ENCODE results near the gene CCR8. TPM values are rescaled to one million over a fixed set of nuclear protein-coding genes. Genes with fewer than 3 reads are reported as not detected.
A peak's percentile ranks its signal among the peaks of the same experiment; 100 is the strongest.

Gene CCR8, protein sequence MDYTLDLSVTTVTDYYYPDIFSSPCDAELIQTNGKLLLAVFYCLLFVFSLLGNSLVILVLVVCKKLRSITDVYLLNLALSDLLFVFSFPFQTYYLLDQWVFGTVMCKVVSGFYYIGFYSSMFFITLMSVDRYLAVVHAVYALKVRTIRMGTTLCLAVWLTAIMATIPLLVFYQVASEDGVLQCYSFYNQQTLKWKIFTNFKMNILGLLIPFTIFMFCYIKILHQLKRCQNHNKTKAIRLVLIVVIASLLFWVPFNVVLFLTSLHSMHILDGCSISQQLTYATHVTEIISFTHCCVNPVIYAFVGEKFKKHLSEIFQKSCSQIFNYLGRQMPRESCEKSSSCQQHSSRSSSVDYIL
- not detected in 2 replicates for total RNA-seq

DNA sequence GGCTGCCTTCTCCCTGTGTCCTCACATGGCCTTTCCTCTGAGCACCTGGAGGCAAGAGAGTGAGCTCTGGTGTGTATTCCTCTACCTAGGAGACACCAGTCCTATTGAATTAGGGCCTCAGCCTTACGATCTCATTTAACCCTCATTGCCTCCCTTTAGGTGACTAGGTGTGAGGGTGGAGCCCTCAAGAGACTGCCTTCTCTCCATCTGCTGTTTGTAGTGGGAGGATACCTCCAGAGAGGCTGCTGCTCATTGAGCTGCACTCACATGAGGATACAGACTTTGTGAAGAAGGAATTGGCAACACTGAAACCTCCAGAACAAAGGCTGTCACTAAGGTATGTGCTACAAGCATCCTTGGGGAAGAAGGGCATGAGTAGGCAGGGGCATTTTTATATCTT, at the start of gene CCR8:
TSS of gene CCR8 (plus strand) at position 217 of the 400 bp plus-strand sequence. CDS start 2,623 bp downstream, outside the sequence.
- no peak for DNase-seq (ENCODE audit: low read depth)
- H3K27me3 ChIP-seq (ENCODE audit: control insufficient read depth, insufficient read depth, low read length) = no peaks in the 10 kb centered on the region
- no peaks in the 10 kb centered on the region for H3K36me3 ChIP-seq (ENCODE audit: control insufficient read depth, insufficient read depth, low read length)
- H3K4me3 ChIP-seq (ENCODE audit: low read depth, low read length) = no peak within 1 kb of the TSS
- FAIRE-seq = peak; percentile 13
- TF ChIP-seq, protein P1, sequence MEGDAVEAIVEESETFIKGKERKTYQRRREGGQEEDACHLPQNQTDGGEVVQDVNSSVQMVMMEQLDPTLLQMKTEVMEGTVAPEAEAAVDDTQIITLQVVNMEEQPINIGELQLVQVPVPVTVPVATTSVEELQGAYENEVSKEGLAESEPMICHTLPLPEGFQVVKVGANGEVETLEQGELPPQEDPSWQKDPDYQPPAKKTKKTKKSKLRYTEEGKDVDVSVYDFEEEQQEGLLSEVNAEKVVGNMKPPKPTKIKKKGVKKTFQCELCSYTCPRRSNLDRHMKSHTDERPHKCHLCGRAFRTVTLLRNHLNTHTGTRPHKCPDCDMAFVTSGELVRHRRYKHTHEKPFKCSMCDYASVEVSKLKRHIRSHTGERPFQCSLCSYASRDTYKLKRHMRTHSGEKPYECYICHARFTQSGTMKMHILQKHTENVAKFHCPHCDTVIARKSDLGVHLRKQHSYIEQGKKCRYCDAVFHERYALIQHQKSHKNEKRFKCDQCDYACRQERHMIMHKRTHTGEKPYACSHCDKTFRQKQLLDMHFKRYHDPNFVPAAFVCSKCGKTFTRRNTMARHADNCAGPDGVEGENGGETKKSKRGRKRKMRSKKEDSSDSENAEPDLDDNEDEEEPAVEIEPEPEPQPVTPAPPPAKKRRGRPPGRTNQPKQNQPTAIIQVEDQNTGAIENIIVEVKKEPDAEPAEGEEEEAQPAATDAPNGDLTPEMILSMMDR (IDR thresholded peaks at IDR 0.05; ENCODE audit: insufficient read depth, low read length, severe bottlenecking) = no peak

DNA sequence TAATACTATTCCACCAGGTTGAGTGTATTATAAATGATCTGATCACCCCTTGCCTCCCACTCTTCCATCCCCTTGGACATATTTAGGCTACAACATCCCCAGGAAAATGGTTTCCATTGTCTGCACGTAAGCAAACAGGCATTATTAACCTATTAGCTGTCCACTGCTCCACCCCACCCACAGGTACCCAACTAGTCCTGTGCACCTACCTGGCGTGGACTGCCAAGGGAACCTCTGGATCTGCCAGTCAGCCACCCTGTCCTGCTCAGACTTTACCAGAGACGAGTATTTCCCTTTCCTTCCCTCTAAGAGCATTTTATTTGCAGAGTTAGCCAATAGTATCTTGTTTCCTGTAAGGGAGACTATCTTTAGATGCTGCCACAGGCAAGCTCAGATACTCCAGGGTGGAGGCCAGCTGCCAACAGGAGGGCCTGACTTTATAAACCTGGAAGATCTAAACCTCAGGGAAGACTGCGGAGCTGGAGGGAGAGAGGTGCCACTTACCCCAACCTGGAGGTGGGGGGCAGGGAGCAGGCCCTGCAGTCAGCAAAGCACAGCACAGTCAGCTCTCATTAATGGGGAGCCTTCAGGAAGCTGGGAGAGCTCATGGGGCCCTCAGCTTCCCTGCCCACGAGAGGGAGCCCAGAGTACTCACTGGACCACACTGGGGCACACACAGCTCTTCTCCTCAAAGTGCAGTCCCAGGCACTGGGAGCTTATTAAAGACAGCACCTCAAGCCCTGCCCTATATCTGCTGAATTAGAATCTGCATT, 49.6 kb upstream of the CCR8 start, which contains the start of gene CX3CR1:
TSS of gene CX3CR1 (minus strand) at position 292 of the 773 bp plus-strand sequence. CDS start 13,527 bp downstream, outside the sequence.
- H3K4me3 ChIP-seq (ENCODE audit: low read depth, low read length) = no peak within 1 kb of the TSS
- DNase-seq (ENCODE audit: low read depth) (no peak), FAIRE-seq (no peak)
- H3K36me3 ChIP-seq (ENCODE audit: control insufficient read depth, insufficient read depth, low read length) = no peaks in the 10 kb centered on the region
- H3K27me3 ChIP-seq (ENCODE audit: control insufficient read depth, insufficient read depth, low read length) = peaks cover 3% of the 10 kb centered on the region
- TF ChIP-seq, protein P1 (IDR thresholded peaks at IDR 0.05; ENCODE audit: insufficient read depth, low read length, severe bottlenecking) = no peak

DNA sequence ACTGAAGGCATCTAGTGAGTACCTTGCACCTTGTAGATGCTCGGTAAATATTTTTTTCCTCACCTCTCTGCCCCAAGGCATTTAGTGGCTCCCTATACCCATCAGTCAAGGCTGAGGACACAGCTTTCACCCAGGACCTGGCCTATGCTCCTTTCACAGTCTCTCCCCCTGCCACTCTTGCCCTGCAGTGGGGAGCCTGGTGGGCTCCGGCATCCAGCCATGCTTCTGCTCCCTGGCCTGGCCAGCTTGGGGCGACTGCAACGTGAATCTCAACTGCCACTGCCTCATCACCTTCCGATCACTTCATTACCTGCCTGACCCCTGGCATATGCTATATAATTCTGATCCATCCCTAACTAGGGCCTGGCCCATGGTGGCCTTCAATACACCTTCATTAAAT, 48.9 kb upstream of the CCR8 start:
- TF ChIP-seq, protein P1 (IDR thresholded peaks at IDR 0.05; ENCODE audit: insufficient read depth, low read length, severe bottlenecking) = no peak
- DNase-seq (ENCODE audit: low read depth) = no peak
- FAIRE-seq = no peak
- H3K4me3 ChIP-seq (ENCODE audit: low read depth, low read length) = no peak overlapping the region
- H3K27me3 ChIP-seq (ENCODE audit: control insufficient read depth, insufficient read depth, low read length) = peaks cover 3% of the 10 kb centered on the region
- no peaks in the 10 kb centered on the region for H3K36me3 ChIP-seq (ENCODE audit: control insufficient read depth, insufficient read depth, low read length)

DNA sequence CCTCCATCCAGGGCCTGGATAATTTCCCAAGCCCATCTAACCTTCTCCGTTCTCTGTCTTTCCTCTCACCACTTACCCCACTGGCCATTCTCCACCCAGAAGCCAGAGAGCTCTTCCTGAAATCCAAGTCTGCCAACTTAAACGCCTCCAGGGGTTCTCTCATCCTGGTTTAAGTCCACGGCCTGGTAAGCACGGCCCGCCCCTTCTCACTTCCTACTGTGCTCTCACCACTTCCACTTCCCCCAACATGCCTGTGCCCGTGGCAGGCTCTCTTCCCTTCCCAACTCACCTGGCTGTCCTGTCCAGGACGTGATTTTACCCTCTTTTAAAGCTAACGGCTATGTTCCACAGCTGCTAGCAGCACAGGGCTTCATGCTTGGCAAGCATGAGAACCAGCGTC, 48.0 kb upstream of the CCR8 start:
- H3K36me3 ChIP-seq (ENCODE audit: control insufficient read depth, insufficient read depth, low read length) = no peaks in the 10 kb centered on the region
- TF ChIP-seq, protein P1 (IDR thresholded peaks at IDR 0.05; ENCODE audit: insufficient read depth, low read length, severe bottlenecking) = no peak
- FAIRE-seq (no peak), DNase-seq (ENCODE audit: low read depth) (no peak)
- H3K4me3 ChIP-seq (ENCODE audit: low read depth, low read length) = no peak overlapping the region
- peaks cover 3% of the 10 kb centered on the region for H3K27me3 ChIP-seq (ENCODE audit: control insufficient read depth, insufficient read depth, low read length)

DNA sequence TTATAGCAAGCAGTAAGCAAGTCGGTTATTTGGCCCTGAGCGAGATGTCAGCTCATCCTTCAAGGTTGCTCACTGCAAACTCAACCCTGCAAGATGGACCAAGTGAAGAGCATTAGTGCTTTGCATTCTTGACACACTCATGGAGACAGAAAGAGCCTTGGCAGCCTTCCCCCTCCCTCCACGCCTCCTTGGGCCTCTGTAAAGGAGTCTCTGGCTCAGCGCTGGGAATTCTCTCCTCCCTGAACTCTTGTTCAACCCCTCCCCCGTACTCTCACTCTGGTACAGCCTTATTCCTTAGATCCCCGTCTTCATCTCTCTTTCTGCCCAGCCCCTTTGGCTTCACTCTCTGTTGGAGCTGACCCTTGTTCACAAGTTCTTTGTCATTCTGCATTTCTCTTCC, 47.5 kb upstream of the CCR8 start:
- no peak for FAIRE-seq
- TF ChIP-seq, protein P1 (IDR thresholded peaks at IDR 0.05; ENCODE audit: insufficient read depth, low read length, severe bottlenecking) = no peak
- DNase-seq (ENCODE audit: low read depth) = no peak
- no peak overlapping the region for H3K4me3 ChIP-seq (ENCODE audit: low read depth, low read length)
- H3K27me3 ChIP-seq (ENCODE audit: control insufficient read depth, insufficient read depth, low read length) = peaks cover 3% of the 10 kb centered on the region
- no peaks in the 10 kb centered on the region for H3K36me3 ChIP-seq (ENCODE audit: control insufficient read depth, insufficient read depth, low read length)

Data from bronchial epithelial cell (primary cell).